ENCODE measurements around the gene KRTAP9-2.
"Not testable (repeated sequence)": the region's sequence is repeated elsewhere in the genome, so short reads cannot be mapped to it uniquely, and the experiment has no call there.

KRTAP9-2 gene

GRCh38 chr17:41254861-41255260, 28.4 kb downstream of the KRTAP9-2 start:
- no peak for DNase-seq (ENCODE audit: low read depth in 1 of 2, low spot score in 1 of 2)
- no peak for TF ChIP-seq POLR2AphosphoS5 (IDR thresholded peaks at IDR 0.05; ENCODE audit: low read depth)
- no peak for TF ChIP-seq SPI1 (IDR thresholded peaks at IDR 0.05; ENCODE audit: borderline replicate concordance, low read depth)
- Histone ChIP-seq H3K27ac (replicated peaks) (no peak overlapping the region), H3K4me3 (replicated peaks; ENCODE audit: insufficient read depth, low read length) (no peak overlapping the region), H3K27me3 (ENCODE audit: insufficient read depth, poor library complexity, severe bottlenecking) (peaks cover 4% of the 10 kb centered on the region)

- not testable (repeated sequence) for DNase-seq (ENCODE audit: low read depth in 1 of 2, low spot score in 1 of 2); H3K27ac ChIP-seq (replicated peaks); H3K4me3 ChIP-seq (replicated peaks; ENCODE audit: insufficient read depth, low read length); H3K27me3 ChIP-seq (ENCODE audit: insufficient read depth, poor library complexity, severe bottlenecking)
These were observed 29.2 kb downstream of the KRTAP9-2 start, which contains the start of gene KRTAP9-9 for GRCh38 chr17:41255381-41256290. TSS of gene KRTAP9-9 (plus strand) at chr17:41255384.

GRCh38 chr17:41256291-41256685, 29.8 kb downstream of the KRTAP9-2 start:
- TF ChIP-seq GABPA (IDR thresholded peaks at IDR 0.05; ENCODE audit: low read depth) (no peak), REST (IDR thresholded peaks at IDR 0.05; ENCODE audit: insufficient replicate concordance, low read depth) (no peak), CTCF (IDR thresholded peaks at IDR 0.05; ENCODE audit: insufficient read depth, low read length) (no peak), SPI1 (IDR thresholded peaks at IDR 0.05; ENCODE audit: borderline replicate concordance, low read depth) (no peak), POLR2AphosphoS5 (IDR thresholded peaks at IDR 0.05; ENCODE audit: low read depth) (no peak)
- no peak overlapping the region for H3K27ac ChIP-seq (replicated peaks)
- DNase-seq (ENCODE audit: low read depth in 1 of 2, low spot score in 1 of 2) = no peak
- H3K4me3 ChIP-seq (replicated peaks; ENCODE audit: insufficient read depth, low read length) = no peak overlapping the region
- H3K27me3 ChIP-seq (ENCODE audit: insufficient read depth, poor library complexity, severe bottlenecking) = peaks cover 4% of the 10 kb centered on the region

- Histone ChIP-seq H3K27ac (replicated peaks) (no peak overlapping the region), H3K27me3 (ENCODE audit: insufficient read depth, poor library complexity, severe bottlenecking) (peaks cover 4% of the 10 kb centered on the region), H3K4me3 (replicated peaks; ENCODE audit: insufficient read depth, low read length) (no peak overlapping the region)
- DNase-seq (ENCODE audit: low read depth in 1 of 2, low spot score in 1 of 2) = no peak
- TF ChIP-seq SPI1 (IDR thresholded peaks at IDR 0.05; ENCODE audit: borderline replicate concordance, low read depth) = no peak
- TF ChIP-seq GABPA (IDR thresholded peaks at IDR 0.05; ENCODE audit: low read depth) = no peak
- TF ChIP-seq POLR2AphosphoS5 (IDR thresholded peaks at IDR 0.05; ENCODE audit: low read depth) = no peak
- no peak for TF ChIP-seq REST (IDR thresholded peaks at IDR 0.05; ENCODE audit: insufficient replicate concordance, low read depth)
- no peak for TF ChIP-seq CTCF (IDR thresholded peaks at IDR 0.05; ENCODE audit: insufficient read depth, low read length)
These were observed 32.0 kb downstream of the KRTAP9-2 start for GRCh38 chr17:41258406-41258805.

Data from HL-60 (cell line).